Measurements from ENCODE around the gene PPP1R13B.

Gene PPP1R13B

GRCh38 chr14:103728721-103729120 lies 118.7 kb downstream of the PPP1R13B start:
- TF ChIP-seq CTCF (IDR thresholded peaks at IDR 0.05) = no peak
- Histone ChIP-seq H3K36me3 (peaks cover 63% of the 10 kb centered on the region), H3K4me1 (ENCODE audit: control insufficient read depth in 1 of 2, insufficient read depth in 1 of 2, low read depth in 1 of 2, low read length in 1 of 2) (no peaks in the 10 kb centered on the region), H3K27ac (no peak overlapping the region), H3K9me3 (no peaks in the 10 kb centered on the region), H3K27me3 (no peaks in the 10 kb centered on the region), H3K4me3 (ENCODE audit: low read depth in 1 of 2, low read length in 1 of 2) (no peak overlapping the region)

GRCh38 chr14:103728141-103728540 lies 119.2 kb downstream of the PPP1R13B start:
- TF ChIP-seq CTCF (IDR thresholded peaks at IDR 0.05) = no peak
- H3K9me3 ChIP-seq = no peaks in the 10 kb centered on the region
- no peaks in the 10 kb centered on the region for H3K4me1 ChIP-seq (ENCODE audit: control insufficient read depth in 1 of 2, insufficient read depth in 1 of 2, low read depth in 1 of 2, low read length in 1 of 2)
- no peak overlapping the region for H3K4me3 ChIP-seq (ENCODE audit: low read depth in 1 of 2, low read length in 1 of 2)
- H3K27me3 ChIP-seq = no peaks in the 10 kb centered on the region
- H3K27ac ChIP-seq = no peak overlapping the region
- H3K36me3 ChIP-seq = peaks cover 58% of the 10 kb centered on the region

- H3K4me1 ChIP-seq (ENCODE audit: control insufficient read depth in 1 of 2, insufficient read depth in 1 of 2, low read depth in 1 of 2, low read length in 1 of 2) = no peaks in the 10 kb centered on the region
- no peak overlapping the region for H3K27ac ChIP-seq
- H3K4me3 ChIP-seq (ENCODE audit: low read depth in 1 of 2, low read length in 1 of 2) = no peak overlapping the region
- no peaks in the 10 kb centered on the region for H3K27me3 ChIP-seq
- peaks cover 51% of the 10 kb centered on the region for H3K36me3 ChIP-seq
- no peaks in the 10 kb centered on the region for H3K9me3 ChIP-seq
- TF ChIP-seq CTCF (IDR thresholded peaks at IDR 0.05) = no peak
These were observed 119.9 kb downstream of the PPP1R13B start for GRCh38 chr14:103727313-103727980.

- Histone ChIP-seq H3K27ac (no peak overlapping the region), H3K4me1 (ENCODE audit: control insufficient read depth in 1 of 2, insufficient read depth in 1 of 2, low read depth in 1 of 2, low read length in 1 of 2) (no peaks in the 10 kb centered on the region), H3K36me3 (peaks cover 43% of the 10 kb centered on the region), H3K27me3 (no peaks in the 10 kb centered on the region), H3K4me3 (ENCODE audit: low read depth in 1 of 2, low read length in 1 of 2) (no peak overlapping the region), H3K9me3 (no peaks in the 10 kb centered on the region)
- no peak for TF ChIP-seq CTCF (IDR thresholded peaks at IDR 0.05)
These were observed 120.9 kb downstream of the PPP1R13B start for GRCh38 chr14:103726474-103726873.

- no peak overlapping the region for H3K27ac ChIP-seq
- no peaks in the 10 kb centered on the region for H3K27me3 ChIP-seq
- no peak overlapping the region for H3K4me3 ChIP-seq (ENCODE audit: low read depth in 1 of 2, low read length in 1 of 2)
- no peaks in the 10 kb centered on the region for H3K4me1 ChIP-seq (ENCODE audit: control insufficient read depth in 1 of 2, insufficient read depth in 1 of 2, low read depth in 1 of 2, low read length in 1 of 2)
- H3K36me3 ChIP-seq = peaks cover 42% of the 10 kb centered on the region
- no peak for TF ChIP-seq CTCF (IDR thresholded peaks at IDR 0.05)
- H3K9me3 ChIP-seq = no peaks in the 10 kb centered on the region
These were observed 121.5 kb downstream of the PPP1R13B start for GRCh38 chr14:103725739-103726395.
